ENCODE measurements around the gene C3orf52.

Gene C3orf52

DNA sequence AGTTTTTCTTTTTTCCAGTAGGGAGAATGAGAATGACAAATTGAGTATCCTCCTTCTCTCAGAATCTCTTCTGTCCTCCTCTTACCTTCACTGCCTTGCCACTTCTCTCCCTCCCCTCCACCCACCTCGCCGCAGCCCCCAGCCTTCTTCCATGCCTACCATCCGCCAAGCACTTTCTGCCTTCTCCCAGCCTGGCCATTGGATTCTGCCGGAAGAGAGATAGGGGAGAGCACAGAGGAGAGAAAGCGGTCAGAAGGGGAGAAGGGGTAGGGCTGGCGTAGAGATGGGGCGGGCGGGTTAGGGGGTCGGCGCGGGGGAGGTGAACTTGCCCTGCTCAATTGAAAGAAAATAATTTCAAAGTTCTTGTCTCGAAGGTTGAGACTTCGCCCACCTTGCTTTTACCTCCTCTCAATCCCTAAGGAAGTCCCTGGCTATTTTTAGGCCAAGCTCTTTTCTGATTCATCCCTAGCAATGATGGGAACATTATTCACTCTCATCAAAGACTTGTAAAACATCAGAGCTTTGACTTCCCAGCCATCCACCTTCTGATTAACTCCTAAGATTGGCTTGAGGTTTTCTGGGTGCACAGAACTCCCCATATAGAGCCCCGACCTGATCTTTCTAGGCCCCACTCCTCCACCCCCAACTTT, 811 bp downstream of the C3orf52 start:
- TF ChIP-seq, protein P1, sequence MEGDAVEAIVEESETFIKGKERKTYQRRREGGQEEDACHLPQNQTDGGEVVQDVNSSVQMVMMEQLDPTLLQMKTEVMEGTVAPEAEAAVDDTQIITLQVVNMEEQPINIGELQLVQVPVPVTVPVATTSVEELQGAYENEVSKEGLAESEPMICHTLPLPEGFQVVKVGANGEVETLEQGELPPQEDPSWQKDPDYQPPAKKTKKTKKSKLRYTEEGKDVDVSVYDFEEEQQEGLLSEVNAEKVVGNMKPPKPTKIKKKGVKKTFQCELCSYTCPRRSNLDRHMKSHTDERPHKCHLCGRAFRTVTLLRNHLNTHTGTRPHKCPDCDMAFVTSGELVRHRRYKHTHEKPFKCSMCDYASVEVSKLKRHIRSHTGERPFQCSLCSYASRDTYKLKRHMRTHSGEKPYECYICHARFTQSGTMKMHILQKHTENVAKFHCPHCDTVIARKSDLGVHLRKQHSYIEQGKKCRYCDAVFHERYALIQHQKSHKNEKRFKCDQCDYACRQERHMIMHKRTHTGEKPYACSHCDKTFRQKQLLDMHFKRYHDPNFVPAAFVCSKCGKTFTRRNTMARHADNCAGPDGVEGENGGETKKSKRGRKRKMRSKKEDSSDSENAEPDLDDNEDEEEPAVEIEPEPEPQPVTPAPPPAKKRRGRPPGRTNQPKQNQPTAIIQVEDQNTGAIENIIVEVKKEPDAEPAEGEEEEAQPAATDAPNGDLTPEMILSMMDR (IDR thresholded peaks at IDR 0.05; ENCODE audit: borderline replicate concordance, control extremely low read depth, extremely low read depth, insufficient read depth, missing control alignments), result no peak
- in situ Hi-C loops (cut with MboI; ENCODE audit: low sequenced_read_pairs, unreplicated experiment), result no loop called here
- DNase-seq (ENCODE audit: low spot score), result no peak

DNA sequence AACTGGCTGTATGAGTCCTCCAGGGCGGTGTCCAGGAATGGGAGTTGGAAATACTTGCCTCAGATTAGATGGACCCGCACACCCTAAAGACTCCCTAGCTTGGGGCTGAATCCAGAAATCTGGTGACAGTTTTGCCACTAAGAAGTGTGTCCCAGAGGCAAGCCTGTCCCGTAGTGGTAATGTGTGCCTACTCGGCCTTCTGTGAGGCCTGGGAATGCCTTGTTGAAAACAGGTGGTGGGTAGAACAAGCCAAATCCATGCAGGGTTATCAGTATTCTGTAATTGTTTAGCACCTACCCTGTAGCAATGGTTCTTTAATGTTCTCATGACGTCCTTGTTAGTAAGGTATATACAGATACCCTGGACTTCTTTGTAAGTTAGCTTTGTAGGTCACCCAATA, 1.6 kb downstream of the C3orf52 start:
- no peak for DNase-seq (ENCODE audit: low spot score)
- TF ChIP-seq, protein P1 (IDR thresholded peaks at IDR 0.05; ENCODE audit: borderline replicate concordance, control extremely low read depth, extremely low read depth, insufficient read depth, missing control alignments), result no peak
- in situ Hi-C loops (cut with MboI; ENCODE audit: low sequenced_read_pairs, unreplicated experiment), result no loop called here

DNA sequence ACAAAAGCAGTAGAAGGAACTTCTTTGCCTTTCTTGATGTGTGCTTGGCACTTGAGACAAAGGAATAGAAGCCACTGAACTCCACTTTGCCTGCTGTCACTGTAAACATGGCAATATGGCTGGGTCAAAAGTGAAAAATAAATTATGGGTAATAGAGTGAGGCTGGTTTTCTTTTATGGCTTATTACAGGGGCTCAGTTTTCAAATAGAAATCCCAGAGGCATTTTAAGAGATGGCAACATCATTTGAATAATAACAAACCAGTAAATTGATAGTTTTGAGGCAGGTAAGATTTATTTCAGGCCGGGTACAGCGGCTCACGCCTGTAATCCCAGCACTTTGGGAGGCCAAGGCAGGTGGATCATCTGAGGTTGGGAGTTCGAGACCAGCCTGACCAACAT, 2.8 kb downstream of the C3orf52 start:
- no peak for DNase-seq (ENCODE audit: low spot score)
- TF ChIP-seq, protein P1 (IDR thresholded peaks at IDR 0.05; ENCODE audit: borderline replicate concordance, control extremely low read depth, extremely low read depth, insufficient read depth, missing control alignments), result no peak
- in situ Hi-C loops (cut with MboI; ENCODE audit: low sequenced_read_pairs, unreplicated experiment), result no loop called here

DNA sequence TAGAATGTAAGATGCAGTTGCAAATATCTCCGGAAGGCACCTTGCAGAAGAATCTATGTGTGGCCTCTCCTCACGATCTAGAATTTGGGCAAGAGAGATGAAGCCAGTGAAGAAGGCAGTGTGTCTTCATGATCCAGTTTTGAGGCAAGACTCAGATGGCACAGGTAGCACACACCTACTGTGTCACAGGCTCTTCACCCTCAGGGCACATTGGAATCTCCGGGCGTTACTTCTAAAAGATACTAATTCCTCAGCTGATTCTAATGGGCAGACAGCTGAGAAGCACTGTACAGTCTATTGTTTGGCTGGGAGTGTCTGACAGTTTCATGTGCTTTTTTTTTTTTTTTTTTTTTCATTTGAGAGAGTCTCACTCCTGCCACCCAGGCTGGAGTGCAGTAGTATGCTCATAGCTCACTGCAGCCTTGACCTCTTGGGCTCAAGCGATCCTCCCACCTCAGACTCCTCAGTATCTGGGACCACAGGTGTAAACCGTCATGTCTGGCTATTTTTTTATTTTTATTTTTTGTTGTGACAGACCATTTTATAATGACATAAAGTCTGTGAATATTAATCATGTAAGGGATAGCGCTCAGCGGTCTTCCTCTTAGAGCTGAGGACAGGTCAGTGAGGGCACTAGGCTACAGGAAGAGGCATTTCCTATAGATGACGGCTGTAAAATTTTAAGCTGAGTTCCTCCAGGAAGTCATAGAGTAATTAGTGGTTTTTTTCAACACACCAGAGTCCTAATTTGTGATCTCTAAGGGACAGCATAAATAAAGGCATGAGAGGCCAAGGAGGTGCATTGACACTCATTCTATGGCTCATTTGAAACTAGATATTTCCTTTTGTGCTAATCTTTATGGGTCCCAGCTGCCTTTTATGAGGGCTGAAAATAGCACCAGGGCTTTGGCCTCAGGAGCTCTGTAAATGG, 4.0 kb downstream of the C3orf52 start:
- in situ Hi-C loops (cut with MboI; ENCODE audit: low sequenced_read_pairs, unreplicated experiment), result no loop called here
- peak; percentile 21 for DNase-seq (ENCODE audit: low spot score)
- TF ChIP-seq, protein P1 (IDR thresholded peaks at IDR 0.05; ENCODE audit: borderline replicate concordance, control extremely low read depth, extremely low read depth, insufficient read depth, missing control alignments), result no peak

DNA sequence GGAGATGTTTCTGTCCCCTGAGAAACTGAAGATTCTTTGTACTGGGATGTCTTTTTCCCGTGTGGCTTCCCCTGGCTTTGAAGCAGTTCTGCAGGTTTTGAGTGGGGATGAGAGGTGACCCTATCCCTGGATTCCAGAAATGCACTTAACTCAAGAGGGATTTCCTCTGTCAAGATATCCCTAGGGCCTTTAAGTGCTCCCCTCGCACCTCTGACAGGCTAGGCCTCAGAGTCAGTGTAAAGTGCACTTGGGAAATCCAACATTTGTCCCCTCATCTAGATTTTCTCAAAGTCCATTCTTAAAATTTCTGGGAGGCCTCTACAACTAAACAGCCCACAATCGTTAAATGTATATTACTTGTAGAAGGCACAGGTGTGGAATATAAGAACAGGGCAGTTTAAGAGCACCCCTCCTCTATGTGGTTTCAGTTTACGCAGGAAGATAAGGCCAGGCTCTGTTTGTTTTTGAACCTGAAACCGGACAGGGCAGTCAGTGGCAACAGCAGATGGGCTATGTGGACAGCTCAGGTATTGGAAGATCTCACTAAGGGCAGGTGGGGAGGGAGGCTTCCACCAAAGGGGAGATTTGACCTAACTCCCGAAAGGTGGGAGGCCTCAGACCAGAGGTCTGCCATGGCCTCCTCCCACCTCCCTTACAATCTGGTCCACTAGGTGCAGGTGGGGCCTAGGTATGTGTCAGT, 4.8 kb downstream of the C3orf52 start:
- in situ Hi-C loops (cut with MboI; ENCODE audit: low sequenced_read_pairs, unreplicated experiment), result no loop called here

More for the DNA sequence above, 4.8 kb downstream of the C3orf52 start:
- TF ChIP-seq, protein P1 (IDR thresholded peaks at IDR 0.05; ENCODE audit: borderline replicate concordance, control extremely low read depth, extremely low read depth, insufficient read depth, missing control alignments), result no peak
- DNase-seq (ENCODE audit: low spot score), result peak; percentile 21
